HG02623 (cell line): ENCODE measurements around the gene NDUFA6.
"Not testable (repeated sequence)": the region's sequence is repeated elsewhere in the genome, so short reads cannot be mapped to it uniquely, and the experiment has no call there.

Source experiments
- ATAC-seq: cut with Tn5 transposase; IDR thresholded peaks from one replicate; pipeline ENCODE4 v1.9.1; 2021; ENCODE audit warnings: moderate library complexity; ENCODE audit not compliant: unreplicated experiment

The NDUFA6 gene

GRCh38 chr22:42090596-42091454 is at the start of gene NDUFA6:
NDUFA6 (minus strand) TSS chr22:42090772; CDS start chr22:42090744, 28 bp downstream.
- ATAC-seq = peak; percentile 95

DNA sequence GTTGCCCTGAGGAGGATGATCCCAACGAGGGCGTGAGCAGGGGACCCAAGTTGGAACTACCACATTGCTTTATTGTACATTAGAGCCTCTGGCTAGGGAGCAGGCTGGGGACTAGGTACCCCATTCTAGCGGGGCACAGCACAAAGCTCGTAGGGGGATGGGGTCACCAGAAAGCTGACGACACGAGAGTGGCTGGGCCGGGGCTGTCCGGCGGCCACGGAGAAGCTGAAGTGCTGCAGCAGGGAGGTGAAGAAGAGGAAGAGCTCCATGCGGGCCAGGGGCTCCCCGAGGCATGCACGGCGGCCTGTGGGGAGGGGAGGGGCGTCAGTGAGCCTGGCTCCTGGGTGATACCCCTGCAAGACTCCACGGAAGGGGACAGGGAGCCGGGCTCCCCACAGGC is 49.6 kb upstream of the NDUFA6 start:
- not testable (repeated sequence) for ATAC-seq

- ATAC-seq = not testable (repeated sequence)
Observed at GRCh38 chr22:42139508-42139907, 48.9 kb upstream of the NDUFA6 start.

DNA sequence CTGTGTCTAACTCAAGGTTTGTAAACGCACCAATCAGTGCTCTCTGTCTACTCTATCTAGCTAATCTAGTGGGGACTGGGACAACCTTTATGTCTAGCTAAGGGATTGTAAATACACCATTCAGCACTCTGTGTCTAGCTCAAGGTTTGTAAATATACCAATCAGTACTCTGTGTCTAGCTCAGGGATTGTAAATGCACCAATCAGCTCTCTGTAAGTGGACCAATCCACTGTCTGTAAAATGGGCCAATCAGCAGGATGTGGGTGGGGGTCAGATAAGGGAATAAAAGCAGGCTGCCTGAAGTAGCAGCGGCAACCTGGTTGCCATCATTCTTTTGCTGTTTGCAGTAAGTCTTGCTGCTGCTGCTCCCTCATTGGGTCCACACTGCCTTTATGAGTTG is 48.4 kb upstream of the NDUFA6 start:
- no peak for ATAC-seq

DNA sequence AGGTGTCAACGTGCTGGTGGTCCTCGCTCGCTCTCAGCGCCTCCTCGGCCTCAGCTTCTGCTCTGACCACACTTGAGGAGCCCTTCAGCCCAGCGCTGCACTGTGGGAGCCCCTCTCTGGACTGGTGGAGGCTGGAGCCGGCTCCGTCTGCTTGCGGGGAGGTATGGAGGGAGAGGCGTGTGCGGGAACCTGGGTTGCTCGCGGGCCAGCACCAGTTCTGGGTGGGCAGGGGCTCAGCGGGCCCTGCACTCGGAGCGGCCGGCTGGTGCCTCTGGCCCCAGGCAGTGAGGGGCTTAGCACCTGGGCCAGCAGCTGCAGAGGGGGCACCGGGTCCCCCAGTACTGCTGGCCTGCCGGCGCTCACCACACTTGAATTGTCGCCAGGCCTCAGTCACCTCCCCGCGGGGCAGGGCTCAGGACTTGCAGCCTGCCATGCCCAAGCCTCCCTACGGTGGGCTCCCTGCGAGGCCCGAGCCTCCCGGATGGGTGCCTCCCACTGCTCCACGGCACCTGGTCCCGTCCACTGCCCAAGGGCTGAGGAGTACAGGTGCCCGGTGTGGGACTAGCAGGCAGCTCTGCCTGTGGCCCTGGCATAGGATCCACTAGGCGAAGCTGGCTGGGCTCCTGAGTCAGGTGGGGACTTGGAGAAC is 47.7 kb upstream of the NDUFA6 start:
- ATAC-seq = no peak

DNA sequence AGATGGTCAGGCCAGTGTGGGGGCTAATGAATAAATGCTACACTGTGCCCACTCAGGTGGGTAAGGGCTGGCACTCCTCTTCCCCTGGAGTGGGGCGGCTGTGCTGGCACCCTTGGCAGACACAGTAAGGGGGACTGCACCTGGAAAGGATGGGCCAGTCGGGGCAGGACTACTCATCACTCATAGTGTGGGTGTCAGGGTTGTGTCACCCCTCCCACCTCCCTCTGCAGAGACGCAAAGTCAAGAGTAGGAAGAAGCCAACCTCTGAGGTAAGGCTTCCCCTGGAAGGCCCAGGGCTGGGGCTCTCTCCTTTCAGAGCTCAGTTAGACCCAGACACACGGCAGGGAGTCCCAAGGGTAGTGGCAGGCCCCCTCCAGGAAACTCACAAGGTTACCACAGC is 45.1 kb upstream of the NDUFA6 start:
- not testable (repeated sequence) for ATAC-seq

DNA sequence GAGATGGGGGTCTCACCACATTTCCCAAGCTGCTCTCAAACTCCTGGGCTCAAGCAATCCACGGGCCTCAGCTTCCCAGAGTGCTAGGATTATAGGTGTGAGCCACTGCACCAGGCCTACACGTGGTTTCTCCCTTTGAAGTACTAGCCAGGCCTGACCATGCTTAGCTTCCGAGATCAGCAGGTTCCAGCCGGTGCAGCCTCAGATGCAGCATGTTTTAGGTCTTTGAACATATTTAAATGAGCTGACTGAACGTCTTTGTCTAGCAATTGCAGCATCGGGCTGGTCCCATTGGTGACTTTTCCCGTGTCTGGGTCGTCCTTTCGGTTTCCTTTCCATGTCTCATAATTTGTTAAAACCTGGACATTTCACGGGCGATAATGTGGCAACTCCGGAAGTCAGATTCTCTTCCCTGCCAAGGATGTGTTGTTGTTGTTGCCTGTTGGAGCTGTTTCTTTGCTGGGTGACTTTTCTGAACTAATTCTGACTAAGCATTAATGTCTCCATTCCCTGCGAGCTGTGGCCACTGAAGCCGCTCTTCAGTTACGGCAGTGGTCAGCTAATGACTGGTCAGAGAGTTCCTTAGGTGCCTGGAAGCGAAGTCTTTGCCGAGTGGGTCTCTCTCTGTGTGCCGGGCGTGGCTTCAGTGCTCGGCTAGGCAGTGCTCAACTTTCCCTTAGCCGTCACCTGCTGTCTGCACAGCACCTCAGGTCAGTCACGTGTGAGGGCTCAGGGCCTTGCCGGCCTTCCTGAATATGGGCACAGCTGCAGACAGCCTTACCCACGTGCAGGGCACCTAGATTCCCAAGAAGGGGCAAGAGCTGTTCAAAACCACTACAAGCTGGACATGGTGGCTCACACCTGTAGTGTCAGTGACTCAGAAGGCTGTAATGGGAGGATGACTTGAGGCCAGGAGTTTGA is 43.8 kb upstream of the NDUFA6 start:
- ATAC-seq = no peak

DNA sequence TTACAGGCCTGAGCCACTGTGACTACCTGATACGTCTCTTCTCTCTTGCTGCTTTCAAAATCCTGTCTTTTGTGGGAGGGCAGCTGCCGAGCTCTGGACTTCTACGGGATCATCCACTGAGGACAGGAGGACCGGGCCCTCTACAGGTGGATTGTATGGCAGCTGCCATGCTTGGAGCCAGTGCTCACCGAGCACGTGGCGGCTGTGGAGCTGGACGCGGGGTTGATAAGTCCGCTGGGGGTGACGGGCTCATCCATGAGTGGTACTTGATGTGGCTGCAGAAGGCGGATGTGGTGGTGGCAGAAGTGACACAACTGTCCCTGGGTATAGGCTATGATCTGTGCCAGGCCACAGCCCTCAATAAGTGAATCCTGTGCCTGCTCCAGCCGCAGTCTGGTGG is 41.9 kb upstream of the NDUFA6 start:
- no peak for ATAC-seq

DNA sequence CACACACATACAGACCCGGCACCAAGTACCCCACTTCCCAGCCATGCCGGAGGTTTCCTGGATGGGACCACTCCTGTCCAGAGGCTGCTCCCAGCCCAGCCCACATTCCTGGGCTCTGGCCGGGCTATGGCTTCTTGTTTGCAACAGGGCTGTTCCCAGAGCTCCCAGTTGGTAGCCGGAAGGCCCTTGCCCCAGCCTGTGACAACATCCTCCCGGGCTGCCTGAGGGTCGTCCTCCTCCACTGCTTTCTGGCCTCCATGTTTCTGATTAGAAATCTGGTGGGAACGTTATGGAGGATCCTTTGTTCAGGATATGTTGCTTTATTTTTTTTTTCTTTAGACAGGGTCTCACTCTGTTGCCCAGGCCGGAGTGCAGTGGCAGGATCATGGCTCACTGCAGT is 41.0 kb upstream of the NDUFA6 start:
- ATAC-seq = no peak

DNA sequence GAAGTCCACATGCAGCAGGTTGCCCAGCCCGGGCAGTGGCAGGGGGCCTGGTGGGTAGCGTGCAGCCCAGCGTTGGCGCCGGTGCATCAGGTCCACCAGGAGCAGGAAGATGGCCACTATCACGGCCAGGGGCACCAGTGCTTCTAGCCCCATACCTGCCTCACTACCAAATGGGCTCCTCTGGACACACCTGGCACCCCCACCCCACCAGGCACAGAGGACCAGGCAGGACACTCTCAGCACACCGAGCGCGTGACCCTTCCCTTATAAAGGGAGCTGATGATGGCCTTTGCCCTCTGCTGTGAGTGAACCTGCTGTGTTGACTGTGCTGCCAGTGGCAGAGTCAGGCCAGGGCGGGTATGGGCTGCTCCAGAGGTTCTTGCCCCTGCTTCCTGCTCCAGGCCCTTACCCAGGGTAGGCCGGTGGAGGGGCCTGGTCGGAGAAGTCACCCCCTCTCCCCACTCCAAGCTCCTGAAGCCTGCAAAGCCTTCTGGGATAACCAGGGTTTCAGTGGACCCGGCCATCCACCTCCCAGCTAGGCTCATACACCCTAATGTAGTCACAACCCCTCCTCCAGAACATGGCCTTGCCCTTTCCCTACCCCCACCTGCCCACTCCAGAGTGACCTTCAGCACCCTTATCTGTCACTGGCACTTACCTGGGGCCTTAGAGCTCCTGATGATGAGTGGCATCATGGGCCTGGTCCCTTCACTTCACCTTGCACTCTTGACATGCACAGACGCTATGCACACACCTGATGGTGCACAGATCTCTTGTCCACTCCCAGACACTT is 40.3 kb upstream of the NDUFA6 start, which contains the start of gene CYP2D6:
CYP2D6 (minus strand) TSS at position 172 of the 793 bp plus-strand sequence; CDS start at position 153, 19 bp downstream.
- not testable (repeated sequence) for ATAC-seq

GRCh38 chr22:42130182-42130581 is 39.6 kb upstream of the NDUFA6 start:
- not testable (repeated sequence) for ATAC-seq

DNA sequence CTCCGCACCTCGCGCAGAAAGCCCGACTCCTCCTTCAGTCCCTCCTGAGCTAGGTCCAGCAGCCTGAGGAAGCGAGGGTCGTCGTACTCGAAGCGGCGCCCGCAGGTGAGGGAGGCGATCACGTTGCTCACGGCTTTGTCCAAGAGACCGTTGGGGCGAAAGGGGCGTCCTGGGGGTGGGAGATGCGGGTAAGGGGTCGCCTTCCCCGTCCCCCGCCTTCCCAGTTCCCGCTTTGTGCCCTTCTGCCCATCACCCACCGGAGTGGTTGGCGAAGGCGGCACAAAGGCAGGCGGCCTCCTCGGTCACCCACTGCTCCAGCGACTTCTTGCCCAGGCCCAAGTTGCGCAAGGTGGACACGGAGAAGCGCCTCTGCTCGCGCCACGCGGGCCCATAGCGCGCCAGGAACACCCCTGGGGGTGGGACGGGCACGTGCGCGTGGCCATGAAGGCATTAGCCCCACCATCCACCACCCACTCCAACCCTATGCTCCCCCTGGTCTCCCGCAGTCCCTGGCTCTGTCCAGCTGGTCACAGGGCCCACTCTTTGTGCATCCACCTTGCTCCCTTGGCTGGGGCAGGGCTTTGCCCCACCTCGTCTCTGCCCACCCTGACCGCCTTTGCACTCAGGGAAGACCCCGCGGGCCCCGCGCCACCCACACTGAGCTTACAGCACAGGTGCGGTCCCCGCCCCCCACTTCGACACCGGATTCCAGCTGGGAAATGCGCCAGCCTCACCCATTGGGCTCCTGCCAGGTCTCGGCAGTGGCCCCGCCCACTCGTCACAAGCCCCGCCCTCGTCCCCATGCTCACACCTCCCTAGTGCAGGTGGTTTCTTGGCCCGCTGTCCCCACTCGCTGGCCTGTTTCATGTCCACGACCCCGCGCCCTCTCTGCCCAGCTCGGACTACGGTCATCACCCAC is 38.5 kb upstream of the NDUFA6 start:
- ATAC-seq = not testable (repeated sequence)

DNA sequence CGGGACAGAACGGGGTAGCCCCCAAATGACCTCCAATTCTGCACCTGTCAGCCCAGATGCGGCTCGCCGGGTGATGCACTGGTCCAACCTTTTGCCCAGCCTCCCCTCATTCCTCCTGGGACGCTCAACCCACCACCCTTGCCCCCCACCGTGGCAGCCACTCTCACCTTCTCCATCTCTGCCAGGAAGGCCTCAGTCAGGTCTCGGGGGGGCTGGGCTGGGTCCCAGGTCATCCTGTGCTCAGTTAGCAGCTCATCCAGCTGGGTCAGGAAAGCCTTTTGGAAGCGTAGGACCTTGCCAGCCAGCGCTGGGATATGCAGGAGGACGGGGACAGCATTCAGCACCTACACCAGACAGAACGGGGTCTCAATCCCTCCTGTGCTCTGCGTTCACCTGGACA is 37.4 kb upstream of the NDUFA6 start:
- ATAC-seq = not testable (repeated sequence)

DNA sequence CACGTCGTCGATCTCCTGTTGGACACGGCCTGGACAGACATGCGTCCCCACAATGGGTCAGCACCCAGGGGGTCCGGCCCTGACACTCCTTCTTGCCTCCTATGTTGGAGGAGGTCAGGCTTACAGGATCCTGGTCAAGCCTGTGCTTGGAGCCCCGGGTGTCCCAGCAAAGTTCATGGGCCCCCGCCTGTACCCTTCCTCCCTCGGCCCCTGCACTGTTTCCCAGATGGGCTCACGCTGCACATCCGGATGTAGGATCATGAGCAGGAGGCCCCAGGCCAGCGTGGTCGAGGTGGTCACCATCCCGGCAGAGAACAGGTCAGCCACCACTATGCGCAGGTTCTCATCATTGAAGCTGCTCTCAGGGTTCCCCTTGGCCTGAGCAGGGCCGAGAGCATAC is 37.0 kb upstream of the NDUFA6 start:
- ATAC-seq = no peak

DNA sequence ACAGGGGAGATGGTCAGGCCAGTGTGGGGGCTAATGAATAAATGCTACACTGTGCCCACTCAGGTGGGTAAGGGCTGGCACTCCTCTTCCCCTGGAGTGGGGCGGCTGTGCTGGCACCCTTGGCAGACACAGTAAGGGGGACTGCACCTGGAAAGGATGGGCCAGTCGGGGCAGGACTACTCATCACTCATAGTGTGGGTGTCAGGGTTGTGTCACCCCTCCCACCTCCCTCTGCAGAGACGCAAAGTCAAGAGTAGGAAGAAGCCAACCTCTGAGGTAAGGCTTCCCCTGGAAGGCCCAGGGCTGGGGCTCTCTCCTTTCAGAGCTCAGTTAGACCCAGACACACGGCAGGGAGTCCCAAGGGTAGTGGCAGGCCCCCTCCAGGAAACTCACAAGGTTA is 33.0 kb upstream of the NDUFA6 start:
- ATAC-seq = not testable (repeated sequence)

DNA sequence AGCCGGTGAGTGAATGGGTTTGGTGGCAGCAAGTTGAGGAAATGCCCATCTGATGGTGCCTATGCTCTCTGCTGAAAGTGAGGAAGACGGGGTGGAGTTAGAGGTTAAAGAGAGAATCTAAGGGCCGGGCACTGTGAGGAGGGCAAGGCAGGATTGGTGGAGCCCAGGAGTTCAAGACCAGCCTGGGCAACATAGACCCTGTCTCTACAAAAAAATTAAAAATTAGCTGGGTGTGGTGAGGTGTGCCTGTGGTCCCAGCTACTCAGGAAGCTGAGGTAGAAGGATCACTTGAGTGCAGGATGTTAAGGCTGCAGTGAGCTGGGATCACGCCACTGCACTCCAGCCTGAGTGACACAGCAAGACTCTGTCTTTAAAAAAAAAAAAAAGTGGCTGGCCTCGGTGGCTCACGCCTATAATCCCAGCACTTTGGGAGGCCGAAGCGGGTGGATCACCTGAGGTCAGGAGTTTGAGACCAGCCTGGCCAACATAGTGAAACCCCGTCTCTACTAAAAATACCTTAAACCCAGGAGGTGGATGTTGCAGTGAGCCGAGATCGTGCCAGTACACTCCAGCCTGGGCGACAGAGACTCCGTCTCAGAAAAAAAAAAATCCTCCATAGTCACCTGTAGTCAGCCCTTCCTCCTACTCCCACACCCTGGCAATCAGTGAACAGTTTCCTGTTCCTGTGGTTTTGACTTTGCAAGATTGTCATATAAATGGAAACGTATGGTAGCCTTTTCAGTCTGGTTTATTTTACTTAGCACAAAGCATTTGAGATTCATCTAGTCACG is 29.9 kb upstream of the NDUFA6 start:
- not testable (repeated sequence) for ATAC-seq

DNA sequence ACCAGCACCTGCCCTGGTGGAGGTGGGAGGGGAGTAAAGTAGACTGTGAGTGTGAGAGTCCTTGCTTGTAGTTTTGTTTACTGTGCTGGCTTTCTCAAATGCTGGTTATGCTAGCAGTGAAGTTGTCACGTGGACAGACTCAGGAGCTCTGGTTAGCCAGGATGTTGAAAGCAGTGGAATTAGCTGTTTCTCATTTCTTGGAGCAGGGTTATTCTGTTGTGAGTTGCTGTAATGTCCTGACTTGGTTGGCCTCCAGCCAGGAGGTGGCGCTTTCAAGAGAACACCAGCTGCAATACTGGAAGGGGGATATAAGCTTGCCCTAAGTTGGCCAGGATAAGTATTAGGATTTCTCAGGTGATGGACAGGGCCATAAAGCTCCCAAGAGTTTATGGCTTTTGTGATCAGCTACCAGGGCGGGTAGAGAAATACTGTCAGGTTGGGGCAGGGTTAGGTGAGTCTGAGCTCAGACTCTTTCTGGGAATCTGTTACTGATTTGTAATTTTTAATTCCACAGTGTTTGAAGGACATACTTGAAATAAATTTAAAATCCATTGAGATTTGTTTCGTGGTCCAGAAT is 26.4 kb upstream of the NDUFA6 start:
- ATAC-seq = no peak

DNA sequence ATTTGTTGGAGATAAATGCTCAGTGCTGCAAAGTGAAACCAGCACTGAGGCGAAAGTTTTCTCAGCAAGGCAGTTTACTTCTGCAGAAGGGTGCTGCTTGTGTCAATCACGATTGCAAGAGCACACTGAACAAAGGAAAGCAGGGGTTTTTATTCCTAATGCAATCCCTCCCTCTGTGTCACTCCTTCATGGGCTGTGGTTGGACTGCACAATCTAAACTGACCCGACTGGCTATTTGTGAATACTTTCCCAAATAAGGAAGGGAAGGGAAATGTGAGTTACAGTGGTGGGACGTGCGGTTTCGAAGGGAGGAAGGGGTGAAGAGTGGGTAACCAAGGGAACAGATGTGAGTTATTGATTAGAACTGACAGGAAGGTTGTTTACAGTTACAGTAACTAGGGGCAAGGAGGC is 24.9 kb upstream of the NDUFA6 start:
- not testable (repeated sequence) for ATAC-seq
